Thyroid gland (tissue), 4 donors: ENCODE results near the gene POT1.

Experiments used
- CTCF ChIP-seq, 6 experiments: fragments of 200-600 bp in 3 of 6; fragments of 450-650 bp in 3 of 6; sonication (generic) in 3 of 6; IDR thresholded peaks; one replicate each; pipeline ENCODE4 v1.5.1; 2016 to 2019; ENCODE audit warnings: antibody characterized with exemption in 6 of 6, mild to moderate bottlenecking in 2 of 6, inconsistent platforms in 1 of 6, moderate library complexity in 1 of 6
- POLR2A ChIP-seq, 2 donors: fragments of 450-650 bp; IDR thresholded peaks; one replicate each; pipeline ENCODE4 v1.6.1; 2017; ENCODE audit warnings: antibody characterized with exemption in 2 of 2, mild to moderate bottlenecking in 2 of 2, moderate library complexity in 1 of 2

GRCh38 chr7:124780056-124780455 is 149.6 kb downstream of the POT1 start:
- TF ChIP-seq POLR2A (IDR thresholded peaks at IDR 0.05), result no peak
- TF ChIP-seq CTCF (IDR thresholded peaks at IDR 0.05), result no peak
